ENCODE measurements around the gene ZNF394.

The ZNF394 gene

DNA sequence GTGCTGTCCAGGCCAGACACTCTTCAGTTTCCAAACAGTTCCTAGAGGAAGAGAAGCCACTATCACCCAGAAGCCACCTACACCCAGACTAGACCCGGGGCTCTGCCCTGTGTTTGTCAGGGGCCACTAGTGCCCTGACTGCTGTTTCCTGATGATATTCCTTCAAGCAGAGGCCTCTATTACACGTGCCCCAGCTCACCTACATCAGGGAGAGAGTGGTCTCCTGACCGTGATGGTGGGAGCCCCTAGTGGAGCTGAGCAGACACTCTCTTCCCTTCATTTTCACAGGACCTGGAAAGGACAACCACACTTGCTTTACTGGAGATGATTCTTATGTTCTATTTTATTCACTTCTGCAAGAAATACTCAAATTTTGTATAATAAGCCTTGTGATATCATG is 9.2 kb downstream of the ZNF394 start:
- no peak for ATAC-seq

DNA sequence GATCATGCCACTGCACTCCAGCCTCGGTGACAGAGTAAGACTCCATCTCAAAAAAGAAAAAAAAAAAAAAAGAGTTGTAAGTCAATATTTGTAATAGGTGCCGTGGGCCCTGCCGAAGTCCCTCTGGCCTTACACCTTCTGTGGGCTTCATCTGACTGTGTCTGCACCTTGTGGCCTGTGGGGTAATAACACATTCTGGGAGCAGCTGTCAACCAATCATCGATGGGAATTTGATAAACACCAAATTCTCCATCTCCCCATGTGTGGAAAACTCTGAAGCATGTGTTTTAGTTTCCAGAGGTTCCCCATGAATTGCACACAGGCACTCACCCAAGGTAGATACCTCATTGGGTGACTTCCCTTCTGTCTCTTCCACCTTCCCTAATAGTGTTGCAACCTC is 10.8 kb downstream of the ZNF394 start:
- ATAC-seq, result no peak

DNA sequence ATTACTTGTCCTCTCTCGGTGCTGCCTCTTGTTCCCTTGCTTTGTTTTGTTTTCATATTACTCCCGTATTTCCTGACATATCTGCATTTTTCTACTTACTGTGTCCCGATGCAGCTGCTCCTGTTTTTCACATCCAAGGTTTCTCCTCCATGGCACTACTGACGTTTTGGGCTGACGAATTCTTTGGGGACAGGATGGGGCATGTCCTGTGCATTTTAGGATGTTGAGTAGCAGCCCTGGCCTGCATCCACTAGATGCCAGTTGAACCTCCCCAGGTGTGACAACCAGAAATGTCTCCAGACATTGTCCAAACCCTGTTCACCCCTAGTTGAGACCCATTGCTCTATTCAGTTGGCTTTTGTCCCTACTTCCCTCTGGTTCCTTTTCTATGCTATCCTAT is 15.0 kb downstream of the ZNF394 start:
- ATAC-seq, result no peak

DNA sequence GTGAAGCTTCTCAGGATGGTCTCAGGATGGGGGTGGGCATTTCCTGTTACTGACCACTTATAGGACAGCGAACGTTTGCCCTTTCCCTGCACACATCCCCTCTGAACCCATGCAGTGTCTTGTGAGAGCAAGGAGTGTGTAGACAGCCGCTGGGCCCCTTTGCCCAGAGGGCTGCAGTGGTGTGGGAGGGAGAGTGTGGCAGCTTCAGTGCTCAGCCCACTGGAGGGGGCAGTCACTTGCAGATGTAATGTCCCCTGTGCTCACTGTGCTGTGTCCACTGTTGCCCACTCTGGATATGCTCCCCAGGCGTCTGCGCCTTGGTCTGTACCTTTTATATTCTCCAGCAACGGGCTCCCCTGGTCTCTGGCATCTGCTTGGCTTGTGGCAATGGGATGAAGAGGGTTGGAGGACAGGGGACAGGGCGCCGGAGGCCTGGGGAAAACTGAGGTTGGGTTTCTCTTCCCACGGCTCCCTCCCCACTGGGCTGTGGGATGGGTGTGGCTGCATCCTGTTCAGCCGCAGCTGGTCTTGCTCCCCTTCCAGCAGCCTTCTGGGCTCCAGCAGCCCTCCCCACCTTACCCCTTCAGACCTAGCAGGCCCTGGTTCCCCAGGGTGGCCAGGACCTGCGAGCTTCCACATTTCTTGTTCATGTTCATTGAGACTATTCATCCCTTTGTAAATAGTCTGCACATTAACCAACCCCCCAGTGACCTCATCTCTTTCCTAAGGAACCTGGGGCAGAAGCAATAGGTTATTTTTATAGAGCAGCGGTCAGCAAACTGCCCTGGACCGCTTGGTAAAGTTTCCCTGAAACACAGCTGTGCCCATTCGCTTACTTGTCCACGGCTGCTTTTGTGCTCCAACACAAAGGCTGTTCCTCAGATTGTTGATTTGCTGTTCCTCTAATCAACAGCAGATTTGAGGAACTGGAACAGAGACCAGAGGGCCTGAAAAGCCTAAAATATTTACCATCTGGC is 21.3 kb downstream of the ZNF394 start:
- ATAC-seq, result no peak

DNA sequence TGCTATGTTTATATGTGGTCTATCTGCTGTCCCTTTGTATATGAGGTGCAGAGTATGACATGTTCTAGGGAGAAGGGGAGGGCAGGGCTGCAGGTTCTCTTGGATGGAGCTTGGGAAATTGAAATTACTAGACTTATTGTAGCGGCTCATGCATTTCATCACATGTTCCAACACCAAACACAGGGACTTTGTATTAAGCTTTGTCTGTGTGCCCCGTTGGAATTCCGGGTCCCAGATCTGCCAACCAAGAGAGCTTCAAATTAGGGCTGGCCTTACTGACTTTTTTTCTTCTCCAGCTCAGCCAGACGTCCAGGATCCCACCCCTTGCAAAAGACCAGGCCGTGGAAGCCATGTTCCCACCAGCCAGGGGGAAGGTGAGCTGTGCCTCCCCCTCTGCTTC is 24.0 kb downstream of the ZNF394 start:
- no peak for ATAC-seq

DNA sequence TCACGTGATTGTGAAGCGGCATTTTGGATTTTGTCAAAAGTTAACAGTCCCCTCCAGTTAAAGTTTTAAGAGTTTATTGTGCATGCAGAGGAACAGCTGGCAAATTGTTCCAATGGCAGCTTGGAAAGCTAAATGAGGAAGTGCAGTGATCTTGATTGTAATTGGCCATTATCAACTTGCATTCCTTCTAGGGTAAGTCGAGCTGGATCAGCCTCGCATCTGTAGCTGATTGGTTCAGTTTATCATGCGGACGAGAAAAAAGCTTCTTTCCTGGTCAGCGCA is 26.8 kb downstream of the ZNF394 start:
- no peak for ATAC-seq

DNA sequence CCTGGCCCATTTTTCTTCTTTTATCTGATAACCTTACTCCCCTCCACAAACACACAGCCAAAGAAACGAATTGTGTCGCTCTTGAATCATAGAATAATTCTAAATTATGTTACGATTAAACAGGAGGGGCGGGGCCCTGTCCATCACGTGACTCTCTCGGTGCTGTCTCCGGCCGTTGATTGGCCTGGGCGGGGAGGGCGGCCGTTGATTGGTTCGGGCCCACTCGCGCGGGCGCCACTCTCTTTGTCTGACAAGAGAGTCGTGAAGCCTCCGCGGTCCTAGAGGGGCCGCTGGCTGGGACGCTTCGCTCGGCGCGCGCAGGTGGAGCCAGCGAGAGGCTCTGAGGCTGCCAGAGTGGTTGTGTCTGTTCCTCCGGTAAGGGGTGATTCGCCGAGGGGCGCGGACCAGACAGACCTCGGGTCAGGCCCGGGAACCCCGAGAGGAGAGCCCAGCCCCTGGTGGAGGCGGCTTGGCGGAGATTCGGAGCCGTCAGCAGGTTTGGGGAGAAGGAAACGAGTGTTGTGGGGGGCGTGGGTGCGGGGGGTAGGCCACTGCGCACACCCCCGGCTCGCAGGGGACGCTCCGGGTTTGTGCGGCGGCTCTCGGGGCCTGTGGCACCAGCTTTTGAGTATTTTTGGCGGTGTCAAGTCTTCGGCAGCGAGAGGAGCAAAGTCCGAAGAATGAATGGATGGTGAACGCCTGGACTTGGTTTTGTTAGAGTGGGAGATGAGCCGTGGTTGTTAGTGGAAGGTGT is 27.3 kb downstream of the ZNF394 start, which contains the start of gene ZNF789:
Gene ZNF789, plus strand, starts transcription at position 330 of the 754 bp plus-strand sequence. CDS start 3,567 bp downstream, outside the sequence.
- peak; percentile 98 to 99 for ATAC-seq

DNA sequence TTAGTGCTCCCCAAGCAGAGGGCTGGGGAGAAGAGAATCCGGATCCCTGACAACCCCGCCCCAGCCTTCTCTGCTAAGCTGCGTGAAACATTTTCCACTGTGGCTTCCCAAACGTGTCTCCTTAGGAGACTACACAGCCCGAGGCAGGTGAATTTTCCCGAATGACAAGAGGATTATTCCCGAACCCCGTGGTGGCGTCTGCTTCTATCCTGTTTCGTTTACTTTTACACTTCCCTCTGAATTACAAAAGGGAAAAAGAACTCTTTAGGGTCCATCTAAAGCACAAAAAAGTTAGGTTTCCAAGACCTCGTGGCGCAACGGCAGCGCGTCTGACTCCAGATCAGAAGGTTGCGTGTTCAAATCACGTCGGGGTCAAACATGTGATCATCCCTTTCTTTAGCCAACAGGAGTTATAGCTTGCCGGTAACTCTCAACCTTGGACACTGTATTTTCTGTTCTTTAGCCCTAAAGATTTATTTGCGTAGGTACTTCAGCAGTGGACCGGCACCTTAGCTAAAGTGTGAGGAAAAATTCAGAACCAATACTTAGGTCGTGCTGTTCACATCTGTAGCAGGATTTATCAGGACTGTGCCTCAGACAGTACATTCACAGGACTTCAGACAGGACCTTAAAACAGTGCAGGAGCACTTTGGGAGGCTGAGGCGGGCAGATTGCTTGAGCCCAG is 30.6 kb downstream of the ZNF394 start:
- no peak for ATAC-seq

DNA sequence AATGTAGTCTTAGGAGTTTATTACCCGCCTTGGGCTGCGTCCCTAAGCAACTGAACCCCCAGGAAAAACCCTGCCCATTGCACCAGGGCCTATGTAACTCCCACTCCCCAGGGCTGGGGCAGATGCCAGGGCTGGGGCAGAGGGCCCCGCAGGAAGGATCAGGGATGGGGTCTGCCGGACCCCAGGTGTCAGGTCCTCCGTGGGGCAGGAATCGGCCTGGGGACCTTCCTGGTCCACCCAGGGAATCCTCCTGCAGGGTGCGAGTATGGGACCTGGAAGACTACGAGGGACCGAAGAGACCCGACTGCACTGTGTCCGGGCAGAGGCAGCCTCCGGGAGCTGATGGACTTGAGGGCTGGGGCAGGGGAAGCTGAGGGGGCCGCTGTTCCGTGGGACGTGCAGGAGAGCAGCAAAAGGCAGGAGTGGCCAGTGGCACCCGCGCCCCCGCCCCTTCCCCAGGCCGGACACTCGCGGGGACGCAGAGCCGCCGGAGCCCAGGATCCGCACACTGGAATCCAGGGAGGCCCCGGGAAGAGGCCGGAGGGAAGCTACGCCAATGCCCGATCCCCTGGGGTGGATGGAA is 31.7 kb downstream of the ZNF394 start:
- no peak for ATAC-seq

DNA sequence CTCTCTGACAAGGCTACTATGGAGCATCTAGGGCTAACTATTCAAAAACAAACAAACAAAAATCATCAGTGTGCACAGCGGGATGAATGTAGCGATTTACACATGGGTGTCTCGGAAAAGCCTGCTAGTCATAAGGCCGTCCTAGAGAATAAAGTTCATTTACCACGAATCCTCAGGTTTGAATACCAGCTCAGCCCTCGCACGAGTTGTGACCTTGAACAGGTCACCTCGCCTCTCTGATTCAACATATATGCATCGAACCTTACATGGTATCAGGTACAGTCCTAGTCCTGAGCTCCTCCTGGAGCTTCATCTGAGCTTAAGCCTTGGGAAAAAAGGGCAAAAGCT is 34.7 kb downstream of the ZNF394 start:
- ATAC-seq, result peak in 1 of 2 donors; percentile 2

DNA sequence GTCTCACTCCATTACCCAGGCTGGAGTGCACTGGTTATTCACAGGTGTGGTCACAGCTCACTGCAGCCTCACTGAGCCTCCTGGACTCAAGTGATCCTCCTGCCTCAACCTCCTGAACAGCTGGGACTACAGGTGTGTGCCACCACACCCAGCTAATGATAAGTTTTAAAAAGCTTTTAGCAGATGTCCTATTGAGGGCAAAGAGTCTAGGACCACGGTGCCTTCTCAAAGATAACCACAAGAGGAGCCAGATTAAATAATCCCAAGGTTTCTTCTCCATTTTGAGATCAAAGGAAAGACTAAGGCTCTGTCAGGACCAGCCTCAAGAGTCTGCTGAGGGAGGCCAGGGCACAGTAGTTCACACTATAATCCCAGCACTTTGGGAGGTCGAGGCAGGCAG is 38.9 kb downstream of the ZNF394 start:
- no peak for ATAC-seq

DNA sequence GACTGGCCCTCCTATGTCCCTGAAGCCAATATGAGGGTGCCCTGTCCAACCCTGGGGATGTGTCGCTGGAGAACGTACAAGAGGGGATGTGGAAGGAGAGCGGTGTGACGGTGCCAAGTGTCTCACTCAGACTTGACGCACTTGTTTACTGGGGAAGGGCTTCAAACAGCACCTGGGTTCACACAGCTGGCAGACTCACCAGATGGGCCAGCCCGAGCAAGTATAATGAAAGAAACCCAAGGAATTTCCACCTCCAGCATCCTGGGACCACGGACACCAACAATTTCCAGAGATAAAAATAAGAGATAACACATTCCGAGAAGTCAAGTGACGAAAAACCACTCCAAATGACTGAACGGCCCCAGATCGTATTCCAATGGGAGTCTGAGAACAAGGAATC is 39.4 kb downstream of the ZNF394 start:
- ATAC-seq, result no peak

DNA sequence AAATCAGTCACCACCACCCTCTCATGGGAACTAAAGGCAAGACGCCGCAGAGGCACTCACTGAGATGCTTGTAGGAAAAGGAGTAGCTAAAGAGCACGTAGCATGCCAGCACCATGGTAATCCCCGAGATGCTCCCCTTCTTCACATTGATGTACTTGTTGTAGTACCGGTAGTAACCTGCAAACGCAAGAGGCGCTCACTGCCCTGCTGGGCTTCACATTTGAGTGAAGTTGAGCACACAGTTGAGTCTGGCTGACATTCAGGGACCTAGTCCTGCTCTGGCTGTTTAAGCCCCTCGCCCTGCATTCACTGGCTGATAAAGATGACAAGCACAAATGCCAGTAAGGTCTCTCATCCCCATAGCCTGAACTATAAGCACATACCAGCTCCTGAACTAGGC is 41.0 kb downstream of the ZNF394 start:
- ATAC-seq, result peak; percentile 33 to 62

DNA sequence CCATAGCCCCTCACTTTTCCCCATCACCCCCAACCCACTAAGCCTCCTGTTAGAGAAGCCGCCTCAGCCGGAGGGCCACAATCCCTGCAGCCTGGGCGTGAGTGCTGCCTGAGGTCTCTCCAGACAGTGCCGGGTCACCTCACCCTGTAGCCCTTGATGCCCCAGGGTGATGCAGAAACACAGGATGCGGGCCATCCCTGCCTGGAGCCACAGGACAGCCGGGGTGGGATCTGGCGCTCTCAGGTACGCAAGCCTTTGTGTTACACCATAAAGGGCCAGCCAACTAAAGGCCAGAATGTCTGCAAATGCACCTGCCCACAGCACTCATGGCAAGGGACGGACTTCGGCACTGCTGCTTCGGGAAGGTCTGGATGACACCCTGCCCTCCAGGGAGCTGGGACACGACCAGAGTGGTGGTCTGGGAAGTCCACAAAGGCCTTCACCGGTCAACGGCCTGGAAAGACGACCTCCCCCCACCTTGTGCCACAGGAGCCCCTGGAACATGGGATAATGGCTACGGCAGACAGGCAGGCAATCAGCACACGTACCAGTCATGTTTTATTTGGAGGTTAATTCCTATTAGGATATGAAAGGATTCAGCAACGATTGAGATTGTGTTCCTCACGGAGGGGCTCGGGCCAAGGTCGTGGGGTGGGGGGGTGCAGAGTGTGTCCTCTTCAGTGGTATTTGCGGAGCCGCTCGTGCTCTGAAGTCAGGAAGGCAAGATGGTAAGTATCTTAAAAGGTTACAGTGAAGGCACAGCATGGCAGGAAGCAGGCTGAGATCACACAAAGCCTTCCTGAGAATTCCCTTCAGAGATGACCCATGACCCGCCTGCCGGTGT is 42.2 kb downstream of the ZNF394 start:
- no peak for ATAC-seq

DNA sequence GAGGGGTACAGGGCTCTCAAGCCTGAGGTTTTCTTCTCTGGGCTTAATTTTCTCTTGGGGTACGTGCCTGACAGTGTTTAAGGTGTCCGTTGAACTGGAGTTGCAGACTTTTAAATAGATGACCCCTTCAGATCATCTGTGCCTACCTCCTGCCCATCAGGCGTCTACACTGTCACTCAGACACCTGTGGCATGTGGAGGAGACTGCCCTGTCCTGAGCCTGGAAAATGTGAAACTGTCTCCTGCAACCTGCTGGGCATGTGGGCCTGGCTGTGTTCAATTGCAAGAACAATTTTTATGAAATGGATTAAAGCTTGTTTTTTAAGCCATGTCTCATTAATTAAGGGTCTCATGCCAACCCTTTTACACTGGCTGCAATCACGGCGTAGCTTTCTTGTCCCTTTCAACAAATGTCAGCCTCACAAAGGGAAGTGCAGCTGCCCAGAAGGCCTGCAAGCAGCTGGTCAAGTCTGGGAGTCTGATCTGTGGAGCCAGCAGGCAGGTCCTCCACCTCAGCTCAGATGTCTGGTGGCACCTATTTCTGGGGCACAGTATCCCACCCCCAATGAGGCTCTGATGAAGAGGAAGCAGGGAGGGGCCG is 42.9 kb downstream of the ZNF394 start:
- ATAC-seq, result no peak

DNA sequence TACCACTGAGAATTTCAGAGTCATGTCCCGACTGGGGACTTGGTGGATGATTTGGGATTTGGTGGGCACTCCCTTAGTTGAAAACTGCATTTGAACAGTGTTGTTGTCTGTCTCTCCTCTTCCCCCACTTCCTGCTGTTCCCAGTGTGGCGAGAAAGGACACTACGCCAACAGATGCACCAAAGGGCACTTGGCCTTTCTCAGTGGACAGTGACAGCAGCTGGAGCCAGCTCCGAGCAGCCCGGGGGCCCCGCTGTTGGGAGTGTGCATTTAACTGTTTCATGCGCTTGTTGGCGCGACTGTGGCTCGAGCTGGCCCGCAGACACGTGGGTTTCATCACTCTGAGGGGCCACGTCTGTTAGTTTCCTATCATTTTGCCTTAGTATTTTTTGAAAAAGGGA is 43.8 kb downstream of the ZNF394 start:
- ATAC-seq, result no peak

DNA sequence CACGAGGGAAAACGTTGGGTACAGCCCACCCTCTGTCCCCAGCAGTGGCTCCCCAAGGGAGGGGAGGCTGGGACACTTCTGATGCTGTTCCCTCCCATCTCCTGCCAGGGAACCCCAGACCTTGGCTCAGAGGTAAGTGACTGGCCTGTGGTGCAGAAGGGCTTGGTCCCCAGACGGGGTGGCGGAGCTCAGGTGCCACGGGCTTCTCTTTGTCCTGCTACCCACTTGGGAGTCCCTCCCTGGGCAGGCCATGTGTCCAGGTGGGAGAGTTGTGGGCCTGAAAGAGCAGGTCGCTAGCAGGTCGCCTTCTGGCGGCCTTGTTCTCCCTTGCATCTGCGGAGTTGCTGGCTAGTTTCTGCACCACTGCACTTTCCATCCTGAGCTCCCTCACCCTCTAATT is 44.2 kb downstream of the ZNF394 start:
- ATAC-seq, result no peak

DNA sequence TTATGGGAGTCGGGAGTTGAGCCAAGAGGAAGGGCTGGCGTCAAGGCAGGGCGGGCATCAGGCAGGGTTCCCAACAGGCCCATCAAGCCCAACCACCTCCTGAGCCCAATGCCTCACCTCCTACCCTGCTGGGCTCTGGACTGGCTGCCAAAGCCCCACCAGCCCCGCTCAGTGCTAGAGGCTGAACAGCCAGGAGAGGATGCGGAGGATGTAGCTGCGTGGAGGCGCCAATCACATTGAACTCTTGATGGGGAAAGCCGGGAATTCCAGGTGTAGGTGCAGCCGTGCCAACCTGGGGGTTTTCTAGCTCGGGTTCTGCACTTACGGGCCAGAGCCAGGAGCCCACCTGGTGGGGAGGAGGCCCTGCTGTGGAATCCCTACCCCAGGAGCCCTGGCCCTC is 47.0 kb downstream of the ZNF394 start:
- ATAC-seq, result no peak

DNA sequence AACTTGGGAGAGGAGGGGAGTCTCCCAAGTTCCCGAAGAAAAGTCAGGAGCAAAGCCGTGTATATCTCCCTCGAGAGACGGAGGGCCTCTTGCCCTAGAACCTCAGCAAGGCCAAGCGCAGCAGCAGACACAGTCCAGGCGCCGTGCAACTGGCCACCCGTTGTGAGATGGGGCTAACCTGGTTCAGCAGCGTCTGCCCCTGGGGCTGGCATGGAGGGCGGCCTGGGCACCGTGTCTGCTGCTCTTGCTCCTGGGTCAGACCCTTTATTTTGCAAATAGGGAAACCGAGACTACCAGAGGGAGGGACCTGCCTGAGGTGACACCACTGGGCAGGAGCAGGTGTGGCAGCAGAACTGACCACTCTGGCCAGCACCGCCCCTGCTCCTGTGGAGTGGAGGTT is 47.5 kb downstream of the ZNF394 start:
- no peak for ATAC-seq

DNA sequence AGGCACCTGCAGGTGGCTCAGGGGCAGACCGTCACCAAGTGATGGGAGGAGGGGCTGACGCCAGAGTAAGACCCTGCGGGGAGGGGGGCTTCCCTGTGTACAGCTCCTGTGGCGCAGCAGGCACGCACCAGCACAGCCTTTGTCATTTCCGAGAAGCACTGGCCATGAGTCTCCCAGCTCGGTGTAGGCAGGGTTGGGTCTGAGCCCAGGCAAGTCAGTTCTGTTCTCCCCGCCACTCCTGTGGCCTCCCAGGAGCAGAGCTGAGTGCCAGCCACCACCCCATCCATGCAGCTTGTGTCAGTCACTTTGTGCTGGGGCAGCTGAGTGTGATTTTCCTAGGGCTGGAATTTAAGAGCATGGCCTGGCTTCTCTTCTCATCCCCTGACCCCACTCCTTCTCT is 48.1 kb downstream of the ZNF394 start:
- ATAC-seq, result no peak

DNA sequence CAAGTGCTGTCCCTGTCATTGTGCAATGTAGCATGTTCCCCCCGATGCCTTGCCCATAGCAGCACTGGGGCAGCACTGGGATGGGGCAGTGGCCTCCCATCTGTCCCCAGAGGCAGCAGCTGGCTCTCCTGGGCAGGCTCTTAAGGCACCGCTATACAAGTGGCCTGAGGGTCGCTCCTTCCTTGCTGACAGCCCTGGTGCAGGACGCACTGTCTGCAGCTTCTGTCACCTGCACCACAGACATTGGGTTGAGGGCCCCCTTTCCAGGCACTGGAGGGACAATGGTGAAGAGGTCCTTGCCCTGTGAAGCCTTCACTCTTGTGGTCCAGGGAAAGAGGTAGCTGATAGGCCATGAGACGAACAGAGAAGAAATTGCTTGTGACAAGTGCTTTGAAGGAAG is 50.8 kb downstream of the ZNF394 start:
- ATAC-seq, result no peak

DNA sequence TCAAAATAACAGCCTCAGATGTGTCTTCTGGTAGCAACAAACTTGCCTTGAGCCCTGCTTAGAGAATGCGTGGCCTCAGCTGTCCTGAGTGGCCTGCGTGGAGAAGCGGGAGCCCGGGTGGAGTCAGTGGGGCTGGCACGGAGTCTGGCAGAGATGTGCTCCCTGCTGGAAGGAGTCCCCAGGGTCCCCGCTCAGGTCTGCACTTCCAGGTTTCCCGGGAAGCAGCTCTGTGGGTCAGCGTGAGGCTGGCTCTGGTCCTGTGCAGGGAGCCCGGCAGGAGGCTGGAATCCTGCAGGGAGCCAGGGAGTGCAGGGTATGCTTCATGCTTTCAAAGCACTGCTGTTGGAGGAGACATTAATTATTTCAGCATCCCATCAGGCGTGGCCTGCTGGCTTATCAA is 51.2 kb downstream of the ZNF394 start:
- no peak for ATAC-seq

All from activated CD4-positive, CD25-positive, alpha-beta regulatory T cell treated with anti-CD3 and anti-CD28 coated beads, Interleukin-2, amount 50 U/mL, for 24 hours (primary cell).